Activated naive CD4-positive, alpha-beta T cell treated with anti-CD3 and anti-CD28 coated beads, Interleukin-2, amount 50 U/mL, for 24 hours (primary cell): Measurements from ENCODE around the gene OCEL1.
"Not testable (repeated sequence)": the region's sequence is repeated elsewhere in the genome, so short reads cannot be mapped to it uniquely, and the experiment has no call there.

Experiments used
- H3K27ac Mint-ChIP-seq: one replicate; pipeline ENCODE4 v1.8.0; 2021; ENCODE audit warnings: mild to moderate bottlenecking, mixed read lengths
- H3K27me3 Mint-ChIP-seq: one replicate; pipeline ENCODE4 v1.8.0; 2021; ENCODE audit warnings: mixed read lengths
- H3K36me3 Mint-ChIP-seq: one replicate; pipeline ENCODE4 v1.8.0; 2021; ENCODE audit warnings: mixed read lengths
- H3K4me1 Mint-ChIP-seq: one replicate; pipeline ENCODE4 v1.8.0; 2021; ENCODE audit warnings: mixed read lengths
- H3K4me3 Mint-ChIP-seq: one replicate; pipeline ENCODE4 v1.8.0; 2021; ENCODE audit warnings: mild to moderate bottlenecking, mixed read lengths
- H3K9me3 Mint-ChIP-seq: one replicate; pipeline ENCODE4 v1.8.0; 2021; ENCODE audit warnings: mixed read lengths

Gene OCEL1, protein sequence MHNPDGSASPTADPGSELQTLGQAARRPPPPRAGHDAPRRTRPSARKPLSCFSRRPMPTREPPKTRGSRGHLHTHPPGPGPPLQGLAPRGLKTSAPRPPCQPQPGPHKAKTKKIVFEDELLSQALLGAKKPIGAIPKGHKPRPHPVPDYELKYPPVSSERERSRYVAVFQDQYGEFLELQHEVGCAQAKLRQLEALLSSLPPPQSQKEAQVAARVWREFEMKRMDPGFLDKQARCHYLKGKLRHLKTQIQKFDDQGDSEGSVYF

DNA sequence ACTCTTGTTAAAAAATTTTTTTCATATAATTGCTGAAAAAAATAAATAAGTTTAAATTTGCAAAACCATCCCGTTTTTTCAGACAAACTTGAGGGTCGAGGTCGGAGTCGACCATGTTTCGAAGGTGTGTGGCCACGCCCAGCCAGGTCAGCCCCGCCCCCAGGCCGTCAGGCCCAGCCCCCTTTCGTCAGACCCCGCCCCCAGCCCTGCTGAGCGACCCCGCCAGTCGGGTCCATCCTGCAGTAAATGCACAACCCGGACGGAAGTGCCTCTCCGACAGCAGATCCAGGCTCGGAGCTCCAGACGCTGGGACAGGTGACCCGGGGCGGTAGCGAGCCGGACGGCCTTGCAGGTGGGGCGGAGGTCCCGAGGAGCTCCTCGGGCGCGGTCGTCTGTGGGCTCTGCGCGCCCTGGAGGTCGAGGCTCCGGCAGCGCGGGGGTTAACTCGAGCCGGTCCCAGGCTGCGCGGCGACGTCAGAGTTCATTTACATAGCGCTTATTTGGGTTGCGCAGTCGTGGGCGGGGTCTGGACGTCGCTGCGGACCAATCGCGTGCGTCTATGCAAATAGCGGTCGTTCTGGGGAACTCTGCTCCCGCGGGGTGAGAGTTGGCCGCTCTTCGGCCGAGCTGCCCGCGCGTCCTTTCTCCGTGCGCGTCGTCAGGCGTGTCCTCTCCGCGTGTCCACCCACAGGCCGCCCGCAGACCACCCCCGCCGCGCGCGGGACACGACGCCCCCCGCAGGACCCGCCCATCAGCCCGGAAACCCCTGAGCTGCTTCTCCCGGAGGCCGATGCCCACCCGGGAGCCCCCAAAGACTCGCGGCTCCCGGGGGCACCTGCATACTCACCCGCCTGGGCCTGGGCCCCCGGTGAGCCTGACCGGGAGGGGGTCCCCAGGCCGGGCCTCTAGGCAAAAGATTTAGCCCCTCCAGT is at the start of gene OCEL1:
TSS of gene OCEL1 (plus strand) at position 225 of the 932 bp plus-strand sequence. CDS start at position 247, 22 bp downstream.
- peak within 1 kb of the TSS; percentile 86 for H3K4me3 Mint-ChIP-seq
- H3K27me3 Mint-ChIP-seq, result no peaks in the 10 kb centered on the region
- H3K9me3 Mint-ChIP-seq, result no peaks in the 10 kb centered on the region
- H3K36me3 Mint-ChIP-seq, result no peaks in the 10 kb centered on the region
- H3K4me1 Mint-ChIP-seq, result peaks cover 4% of the 10 kb centered on the region
- peak within 1 kb of the TSS; percentile 82 for H3K27ac Mint-ChIP-seq

DNA sequence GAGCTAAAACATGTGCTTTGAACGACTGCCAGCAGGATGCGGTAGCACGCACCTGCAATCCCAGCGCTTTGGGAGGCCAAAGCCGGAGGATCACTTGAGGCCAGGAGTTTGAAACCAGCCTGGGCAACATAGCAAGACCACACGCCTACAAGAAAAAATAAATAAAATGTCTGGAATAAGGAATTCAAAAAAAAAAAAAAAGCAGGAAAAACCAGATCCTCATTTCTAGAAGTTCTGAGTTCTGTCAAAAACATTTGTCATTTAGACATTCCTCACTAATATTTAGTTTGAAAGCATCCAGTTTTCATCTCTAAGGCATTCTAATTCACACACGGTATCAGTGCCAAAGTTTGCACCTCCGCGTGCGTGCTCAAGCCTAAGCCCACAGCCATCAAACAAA is 47.7 kb upstream of the OCEL1 start:
- no peaks in the 10 kb centered on the region for H3K27me3 Mint-ChIP-seq
- H3K4me3 Mint-ChIP-seq, result no peak overlapping the region
- H3K36me3 Mint-ChIP-seq, result peaks cover 4% of the 10 kb centered on the region
- H3K4me1 Mint-ChIP-seq, result peaks cover 3% of the 10 kb centered on the region
- H3K9me3 Mint-ChIP-seq, result no peaks in the 10 kb centered on the region
- H3K27ac Mint-ChIP-seq, result no peak overlapping the region

DNA sequence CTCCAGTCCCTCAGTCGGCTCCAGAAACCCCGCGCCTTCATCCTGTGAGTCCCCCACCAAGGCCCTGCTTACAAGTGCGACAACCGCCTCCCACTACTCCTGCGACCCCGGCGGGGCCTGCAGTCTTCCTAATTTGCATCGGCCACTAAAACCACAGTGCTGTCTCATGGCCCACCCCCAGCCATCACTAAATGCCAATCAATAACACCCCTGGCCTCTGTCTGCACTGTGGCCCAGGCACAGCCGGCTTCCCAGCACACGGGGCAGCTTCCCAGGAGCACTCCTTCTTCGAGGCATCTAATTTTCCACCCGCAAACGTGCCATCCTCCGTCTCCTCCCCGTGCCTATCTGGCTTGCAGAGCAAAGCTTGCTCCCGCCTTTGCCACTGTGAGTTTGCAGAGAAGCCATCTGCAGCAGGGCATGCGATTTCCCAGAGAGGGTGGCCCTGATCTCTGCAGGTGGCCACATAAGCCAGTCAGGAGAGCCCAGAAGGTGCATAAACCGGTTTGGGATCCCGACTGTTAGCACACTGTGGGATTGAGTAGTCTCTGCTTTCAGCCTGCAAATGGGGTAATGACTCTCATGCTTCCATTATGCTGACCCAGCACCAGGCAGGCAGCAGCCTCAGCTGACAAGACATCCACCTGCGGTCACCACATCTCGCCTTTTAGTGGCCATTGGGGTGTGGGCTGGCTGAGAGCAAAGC is 44.9 kb upstream of the OCEL1 start:
- Mint-ChIP-seq H3K9me3 (no peaks in the 10 kb centered on the region), H3K36me3 (peaks cover 6% of the 10 kb centered on the region), H3K4me3 (no peak overlapping the region), H3K27me3 (no peaks in the 10 kb centered on the region), H3K4me1 (peaks cover 18% of the 10 kb centered on the region), H3K27ac (peak overlapping the region; percentile 55)

DNA sequence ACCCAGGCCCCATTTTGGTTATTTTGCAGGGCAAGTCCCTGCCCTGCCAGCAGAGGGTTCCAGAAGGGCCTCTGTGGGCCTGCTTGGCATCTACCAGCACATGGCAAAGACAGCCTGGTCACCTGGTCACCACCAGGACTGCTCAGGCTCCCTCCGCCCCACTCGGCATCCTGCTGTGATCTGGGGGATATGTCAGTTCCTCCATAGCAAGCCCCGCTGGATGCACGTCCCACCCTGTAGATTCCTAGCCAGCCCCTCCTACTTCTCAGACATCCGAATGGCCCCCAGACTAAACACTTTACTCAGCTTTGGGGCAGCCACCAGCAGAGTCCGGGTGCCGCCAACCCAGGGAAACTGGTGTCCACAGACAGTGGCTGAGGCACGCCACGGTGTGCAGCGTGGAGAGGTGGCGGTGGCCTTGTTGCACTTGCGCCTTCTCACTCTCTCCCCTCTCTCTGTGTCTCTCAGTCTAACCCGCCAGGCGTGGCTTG is 42.7 kb upstream of the OCEL1 start:
- Mint-ChIP-seq H3K27ac (peak overlapping the region; percentile 96), H3K9me3 (no peaks in the 10 kb centered on the region), H3K4me3 (peak overlapping the region; percentile 88), H3K36me3 (peaks cover 8% of the 10 kb centered on the region), H3K4me1 (peaks cover 18% of the 10 kb centered on the region), H3K27me3 (no peaks in the 10 kb centered on the region)

DNA sequence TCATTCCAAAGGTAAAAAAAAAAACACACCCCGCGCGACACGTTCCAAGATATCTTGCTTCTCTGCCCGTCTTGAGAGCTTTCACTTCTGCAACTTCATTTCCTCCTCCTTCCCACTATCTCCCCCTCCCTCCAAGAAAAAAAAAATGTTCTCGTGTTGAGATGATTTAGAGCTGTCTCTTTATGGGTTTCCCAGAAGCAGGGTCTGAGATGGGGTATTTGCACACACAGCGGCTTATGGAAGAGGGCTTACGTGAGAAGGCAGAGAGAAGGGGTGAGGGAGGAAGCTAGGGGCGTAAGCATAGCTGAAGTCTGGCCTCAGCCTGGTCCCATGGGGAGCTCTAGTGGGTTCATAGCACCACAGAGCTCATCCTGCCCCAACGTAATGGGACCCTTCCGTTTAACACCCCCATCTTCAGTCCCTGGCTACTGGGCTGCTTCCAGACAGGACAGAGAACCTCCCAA is 42.1 kb upstream of the OCEL1 start:
- Mint-ChIP-seq H3K4me1 (peaks cover 18% of the 10 kb centered on the region), H3K27me3 (no peaks in the 10 kb centered on the region), H3K27ac (peak overlapping the region; percentile 96), H3K36me3 (peaks cover 9% of the 10 kb centered on the region), H3K9me3 (no peaks in the 10 kb centered on the region), H3K4me3 (peak overlapping the region; percentile 88)

DNA sequence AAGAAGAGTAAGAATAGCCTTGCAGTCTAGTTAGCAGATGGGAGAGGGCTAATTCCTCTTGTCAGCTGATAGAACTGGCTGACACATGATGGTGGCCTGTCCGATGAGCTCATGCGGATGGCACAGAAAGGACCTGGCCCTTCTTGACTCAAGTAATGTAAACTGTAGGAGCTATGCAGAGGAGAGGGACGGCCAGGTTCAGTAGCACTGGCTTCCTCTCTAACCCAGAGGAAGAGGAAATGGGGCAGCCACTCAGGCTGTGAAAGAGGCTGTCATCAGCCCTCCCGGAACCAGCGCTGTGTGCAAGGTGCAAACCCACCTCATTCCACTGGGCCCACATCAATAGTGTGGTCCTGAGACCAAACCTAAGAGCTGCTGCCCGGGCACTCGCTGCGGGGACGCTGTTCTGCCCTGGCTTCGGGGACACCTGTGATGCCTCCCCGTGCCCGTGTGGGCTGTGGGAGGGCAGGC is 41.6 kb upstream of the OCEL1 start:
- no peaks in the 10 kb centered on the region for H3K9me3 Mint-ChIP-seq
- H3K27ac Mint-ChIP-seq, result peak overlapping the region; percentile 96
- H3K36me3 Mint-ChIP-seq, result peaks cover 9% of the 10 kb centered on the region
- H3K4me1 Mint-ChIP-seq, result peaks cover 18% of the 10 kb centered on the region
- no peaks in the 10 kb centered on the region for H3K27me3 Mint-ChIP-seq
- H3K4me3 Mint-ChIP-seq, result peak overlapping the region; percentile 88

DNA sequence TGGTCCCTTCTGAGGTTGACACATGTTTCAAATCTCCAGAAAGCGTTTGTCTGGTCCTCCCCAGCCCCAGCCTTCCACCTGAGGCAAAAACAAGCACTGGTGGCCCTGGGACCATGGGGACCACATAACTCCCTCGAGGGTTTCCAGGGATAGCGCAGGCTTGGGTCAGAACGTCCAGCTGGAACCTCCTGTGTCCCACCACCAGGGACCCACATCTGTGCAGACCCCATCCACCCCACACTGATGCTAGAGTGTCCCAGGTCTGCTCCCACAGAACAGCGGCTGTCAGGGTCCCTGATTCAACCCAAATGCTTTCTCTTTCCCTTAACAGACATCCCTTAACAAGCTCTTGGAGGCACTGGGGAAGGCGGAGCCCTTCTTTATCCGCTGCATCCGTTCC is 40.4 kb upstream of the OCEL1 start:
- no peaks in the 10 kb centered on the region for H3K9me3 Mint-ChIP-seq
- no peaks in the 10 kb centered on the region for H3K27me3 Mint-ChIP-seq
- no peak overlapping the region for H3K4me3 Mint-ChIP-seq
- peaks cover 18% of the 10 kb centered on the region for H3K4me1 Mint-ChIP-seq
- no peak overlapping the region for H3K27ac Mint-ChIP-seq
- H3K36me3 Mint-ChIP-seq, result peaks cover 9% of the 10 kb centered on the region

DNA sequence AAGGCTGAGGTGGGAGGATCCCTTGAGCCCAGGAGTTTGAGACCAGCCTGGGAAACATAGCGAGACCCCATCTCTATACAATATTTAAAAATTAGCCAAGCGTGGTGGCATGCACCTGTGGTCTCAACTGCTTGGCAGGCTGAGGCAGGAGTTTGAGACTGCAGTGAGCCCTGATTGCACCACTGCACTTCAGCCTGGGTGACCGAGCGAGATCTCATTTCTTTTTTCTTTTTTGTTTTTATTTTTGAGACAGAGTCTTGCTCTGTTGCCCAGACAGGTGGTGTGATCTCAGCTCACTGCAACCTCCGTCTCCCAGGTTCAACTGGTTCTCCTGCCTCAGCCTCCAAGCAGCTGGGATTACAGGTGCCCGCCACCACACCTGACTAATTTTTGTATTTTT is 34.3 kb upstream of the OCEL1 start:
- H3K27me3 Mint-ChIP-seq, H3K4me3 Mint-ChIP-seq, H3K27ac Mint-ChIP-seq, H3K9me3 Mint-ChIP-seq, H3K36me3 Mint-ChIP-seq, H3K4me1 Mint-ChIP-seq: not testable (repeated sequence)

DNA sequence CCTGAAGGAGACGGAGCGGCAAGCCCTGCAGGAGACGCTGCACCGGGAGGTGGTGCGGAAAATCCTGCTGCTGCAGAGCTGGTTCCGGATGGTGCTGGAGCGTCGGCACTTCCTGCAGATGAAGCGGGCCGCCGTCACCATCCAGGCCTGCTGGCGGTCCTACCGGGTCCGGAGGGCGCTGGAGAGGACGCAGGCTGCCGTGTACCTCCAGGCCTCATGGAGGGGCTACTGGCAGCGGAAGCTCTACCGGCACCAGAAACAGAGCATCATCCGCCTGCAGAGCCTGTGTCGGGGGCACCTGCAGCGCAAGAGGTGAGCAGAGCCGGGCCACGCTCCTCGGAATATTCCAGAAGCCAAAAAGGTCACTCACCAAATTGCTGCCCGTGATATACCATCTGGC is 33.3 kb upstream of the OCEL1 start:
- Mint-ChIP-seq H3K36me3 (peaks cover 13% of the 10 kb centered on the region), H3K27ac (no peak overlapping the region), H3K27me3 (no peaks in the 10 kb centered on the region), H3K9me3 (no peaks in the 10 kb centered on the region), H3K4me1 (no peaks in the 10 kb centered on the region), H3K4me3 (no peak overlapping the region)

DNA sequence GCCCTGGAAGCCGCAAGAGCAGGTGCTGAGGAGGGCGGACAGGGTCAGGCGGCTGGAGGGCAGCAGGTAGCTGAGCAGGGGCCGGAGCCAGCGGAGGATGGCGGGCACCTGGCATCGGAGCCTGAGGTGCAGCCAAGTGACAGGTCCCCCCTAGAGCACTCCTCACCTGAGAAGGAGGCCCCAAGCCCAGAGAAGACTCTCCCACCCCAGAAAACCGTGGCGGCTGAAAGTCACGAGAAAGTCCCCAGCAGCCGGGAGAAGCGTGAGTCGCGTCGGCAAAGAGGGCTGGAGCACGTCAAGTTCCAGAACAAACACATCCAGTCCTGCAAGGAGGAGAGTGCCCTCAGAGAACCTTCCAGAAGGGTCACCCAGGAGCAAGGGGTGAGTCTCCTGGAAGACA is 31.4 kb upstream of the OCEL1 start:
- Mint-ChIP-seq H3K36me3 (peaks cover 17% of the 10 kb centered on the region), H3K27me3 (no peaks in the 10 kb centered on the region), H3K4me3 (no peak overlapping the region), H3K27ac (no peak overlapping the region), H3K4me1 (no peaks in the 10 kb centered on the region), H3K9me3 (no peaks in the 10 kb centered on the region)

DNA sequence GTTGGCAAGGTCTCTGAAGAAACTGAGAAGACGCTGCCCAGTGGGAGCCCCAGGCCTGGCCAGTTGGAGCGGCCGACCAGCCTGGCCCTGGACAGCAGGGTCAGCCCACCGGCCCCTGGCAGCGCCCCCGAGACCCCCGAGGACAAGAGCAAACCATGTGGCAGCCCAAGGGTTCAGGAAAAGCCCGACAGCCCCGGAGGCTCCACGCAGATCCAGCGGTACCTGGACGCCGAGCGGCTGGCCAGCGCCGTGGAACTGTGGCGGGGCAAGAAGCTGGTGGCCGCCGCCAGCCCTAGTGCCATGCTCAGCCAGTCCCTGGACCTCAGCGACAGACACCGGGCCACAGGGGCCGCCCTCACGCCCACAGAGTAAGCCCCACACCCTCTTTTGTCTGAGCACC is 30.9 kb upstream of the OCEL1 start:
- Mint-ChIP-seq H3K27ac (no peak overlapping the region), H3K36me3 (peaks cover 17% of the 10 kb centered on the region), H3K4me1 (no peaks in the 10 kb centered on the region), H3K4me3 (no peak overlapping the region), H3K9me3 (no peaks in the 10 kb centered on the region), H3K27me3 (no peaks in the 10 kb centered on the region)

DNA sequence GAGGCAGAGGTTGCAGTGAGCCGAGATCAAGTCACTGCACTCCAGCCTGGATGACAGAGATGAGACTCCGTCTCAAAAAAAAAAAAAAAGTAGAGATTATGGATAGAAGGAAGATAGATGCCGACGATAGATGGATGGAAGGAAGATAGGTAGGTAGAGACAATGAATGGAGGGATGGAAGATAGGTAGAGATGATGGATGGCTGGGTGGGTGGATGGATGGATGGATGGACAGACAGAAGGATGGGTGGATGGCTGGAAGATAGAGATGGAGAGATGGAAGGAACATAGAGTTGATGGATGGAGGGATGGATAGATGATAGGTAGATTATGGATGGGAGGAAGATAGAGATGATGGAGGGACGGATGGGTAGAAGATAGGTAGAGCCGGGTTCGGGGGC is 29.4 kb upstream of the OCEL1 start:
- peak overlapping the region; percentile 37 for H3K27ac Mint-ChIP-seq

DNA sequence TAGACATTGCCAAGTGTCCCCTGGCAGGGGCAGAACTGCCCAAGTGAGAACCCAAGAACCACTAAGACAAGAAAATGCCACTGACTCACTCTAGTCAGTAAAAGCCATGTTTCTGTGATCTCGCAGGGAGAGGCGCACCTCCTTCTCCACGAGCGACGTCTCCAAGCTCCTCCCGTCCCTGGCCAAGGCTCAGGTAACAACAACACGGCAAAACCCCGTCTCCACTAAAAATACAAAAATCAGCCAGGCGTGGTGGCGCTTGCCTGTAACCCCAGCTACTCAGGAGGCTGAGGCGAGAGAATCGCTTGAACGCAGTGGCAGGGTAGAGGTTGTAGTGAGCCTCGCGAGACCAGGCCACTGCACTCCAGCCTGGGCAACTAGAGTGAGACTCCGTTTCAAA is 28.4 kb upstream of the OCEL1 start:
- H3K36me3 Mint-ChIP-seq, result peaks cover 23% of the 10 kb centered on the region
- H3K27ac Mint-ChIP-seq, result no peak overlapping the region

More for the DNA sequence above, 29.4 kb upstream of the OCEL1 start:
- H3K4me3 Mint-ChIP-seq, result no peak overlapping the region
- peaks cover 17% of the 10 kb centered on the region for H3K36me3 Mint-ChIP-seq
- H3K4me1 Mint-ChIP-seq, result no peaks in the 10 kb centered on the region
- H3K9me3 Mint-ChIP-seq, result no peaks in the 10 kb centered on the region
- no peaks in the 10 kb centered on the region for H3K27me3 Mint-ChIP-seq

DNA sequence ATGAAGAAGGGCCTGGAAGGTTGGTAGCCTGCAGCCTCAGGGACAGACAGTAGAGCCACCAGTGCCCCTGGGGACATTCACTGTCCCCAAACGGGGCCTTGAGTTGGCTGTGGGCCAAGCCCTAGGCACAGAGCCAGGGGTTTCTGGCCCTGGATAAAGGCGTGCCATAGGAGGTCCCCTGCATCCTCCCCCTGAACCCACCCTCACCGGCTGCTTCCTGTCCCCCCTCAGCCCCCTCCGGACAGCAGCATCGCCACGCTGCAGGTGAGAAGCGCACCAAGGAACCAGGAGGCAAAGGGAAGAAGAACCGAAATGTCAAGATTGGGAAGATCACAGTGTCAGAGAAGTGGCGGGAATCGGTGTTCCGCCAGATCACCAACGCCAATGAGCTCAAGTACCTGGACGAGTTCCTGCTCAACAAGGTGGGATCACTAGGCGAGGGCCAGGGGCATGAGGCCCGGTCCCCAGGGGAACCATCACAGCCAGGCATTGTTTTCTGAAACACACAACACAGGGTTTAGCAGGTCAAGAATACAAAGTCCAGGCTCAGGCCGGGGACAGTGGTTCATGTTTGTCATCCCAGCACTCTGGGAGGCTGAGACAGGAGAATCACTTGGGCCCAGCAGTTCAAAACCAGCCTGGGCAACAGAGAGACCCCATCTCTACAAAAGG is 25.5 kb upstream of the OCEL1 start:
- no peaks in the 10 kb centered on the region for H3K9me3 Mint-ChIP-seq
- H3K36me3 Mint-ChIP-seq, result peaks cover 24% of the 10 kb centered on the region
- no peak overlapping the region for H3K27ac Mint-ChIP-seq
- H3K27me3 Mint-ChIP-seq, result no peaks in the 10 kb centered on the region
- no peak overlapping the region for H3K4me3 Mint-ChIP-seq
- no peaks in the 10 kb centered on the region for H3K4me1 Mint-ChIP-seq

More for the DNA sequence above, 28.4 kb upstream of the OCEL1 start:
- H3K4me3 Mint-ChIP-seq, result no peak overlapping the region
- no peaks in the 10 kb centered on the region for H3K27me3 Mint-ChIP-seq
- no peaks in the 10 kb centered on the region for H3K4me1 Mint-ChIP-seq
- H3K9me3 Mint-ChIP-seq, result no peaks in the 10 kb centered on the region

DNA sequence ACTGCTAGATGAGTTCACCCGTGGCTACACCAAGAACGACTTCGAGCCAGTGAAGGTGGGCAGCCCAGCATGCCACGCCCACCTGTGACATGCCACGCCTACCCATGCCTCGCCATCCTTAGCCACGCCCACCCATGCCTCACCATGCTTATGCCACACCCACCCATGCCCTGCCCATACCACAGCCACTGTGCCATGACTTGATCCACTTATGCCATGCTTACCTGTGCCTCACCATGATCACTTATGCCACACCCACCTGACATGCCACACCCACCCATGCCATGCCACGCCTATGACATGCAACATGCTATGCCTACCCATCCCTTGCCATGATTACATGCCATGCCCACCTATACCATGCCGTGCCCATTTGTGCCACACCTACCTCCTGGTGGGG is 23.8 kb upstream of the OCEL1 start:
- Mint-ChIP-seq H3K27me3 (no peaks in the 10 kb centered on the region), H3K4me1 (no peaks in the 10 kb centered on the region), H3K4me3 (no peak overlapping the region), H3K36me3 (peaks cover 19% of the 10 kb centered on the region), H3K27ac (no peak overlapping the region), H3K9me3 (no peaks in the 10 kb centered on the region)
